Head of caudate nucleus (tissue), 42 donors: ENCODE results near the gene SDC1.
"Not testable (repeated sequence)": the region's sequence is repeated elsewhere in the genome, so short reads cannot be mapped to it uniquely, and the experiment has no call there.

Experiments
- DNase-seq, 42 donors: peaks; one replicate each; pipeline versions ENCODE4 v3.0.0 to v3.0.0-alpha.2; 2020 to 2021; ENCODE audit warnings: mixed read lengths in 7 of 42
- intact Hi-C: fragments of 100-400 bp; cut with DNase I; formaldehyde crosslinking; loops from one replicate; pipeline ENCODE4 v1.15.0; 2022

Gene SDC1

GRCh38 chr2:20201671-20202070 is 23.3 kb downstream of the SDC1 start:
- intact Hi-C loops: no loop called here
- DNase-seq: no peak

- intact Hi-C loops: no loop called here
- no peak for DNase-seq
Measured at GRCh38 chr2:20200697-20201555, 24.0 kb downstream of the SDC1 start.

GRCh38 chr2:20199633-20200270 is 25.2 kb downstream of the SDC1 start:
- intact Hi-C loops: no loop called here
- no peak for DNase-seq

GRCh38 chr2:20198796-20199632 is 25.9 kb downstream of the SDC1 start:
- intact Hi-C loops: no loop called here
- no peak for DNase-seq

- intact Hi-C loops: no loop called here
- DNase-seq: no peak
Measured at GRCh38 chr2:20198001-20198400, 26.9 kb downstream of the SDC1 start.

GRCh38 chr2:20197192-20197591 is 27.7 kb downstream of the SDC1 start:
- intact Hi-C loops: no loop called here
- DNase-seq: no peak

GRCh38 chr2:20196657-20197161 is 28.2 kb downstream of the SDC1 start:
- DNase-seq: no peak

GRCh38 chr2:20196053-20196656 is 28.8 kb downstream of the SDC1 start:
- no peak for DNase-seq
- intact Hi-C loops: no loop called here

More at GRCh38 chr2:20196657-20197161, 28.2 kb downstream of the SDC1 start:
- intact Hi-C loops: no loop called here

GRCh38 chr2:20195431-20196033 is 29.4 kb downstream of the SDC1 start:
- intact Hi-C loops: no loop called here
- no peak for DNase-seq

GRCh38 chr2:20195016-20195411 is 29.9 kb downstream of the SDC1 start:
- DNase-seq, intact Hi-C loops: not testable (repeated sequence)

- DNase-seq: no peak
Measured at GRCh38 chr2:20194097-20195015, 30.6 kb downstream of the SDC1 start.

GRCh38 chr2:20193185-20193584 is 31.7 kb downstream of the SDC1 start:
- intact Hi-C loops: no loop called here
- DNase-seq: no peak

More at GRCh38 chr2:20194097-20195015, 30.6 kb downstream of the SDC1 start:
- intact Hi-C loops: no loop called here

- intact Hi-C loops: no loop called here
- DNase-seq: no peak
Measured at GRCh38 chr2:20192781-20193180, 32.1 kb downstream of the SDC1 start.

GRCh38 chr2:20191714-20192569 is 33.0 kb downstream of the SDC1 start:
- no peak for DNase-seq
- intact Hi-C loops: no loop called here

GRCh38 chr2:20190876-20191713 is 33.8 kb downstream of the SDC1 start:
- no peak for DNase-seq
- intact Hi-C loops: no loop called here

- intact Hi-C loops: no loop called here
- no peak for DNase-seq
Measured at GRCh38 chr2:20190170-20190569, 34.8 kb downstream of the SDC1 start.
